Stimulated activated CD8-positive, alpha-beta memory T cell treated with anti-CD3 and anti-CD28 coated beads, Interleukin-7, amount 100 ng/mL, for 48 hours (primary cell): Measurements from ENCODE around the gene ZNF536.

Experiments used
- DNase-seq, 2 donors: peaks; one replicate each; pipeline ENCODE4 v3.0.0-alpha.2; 2020; ENCODE audit warnings: low read depth in 1 of 2; ENCODE audit errors: extremely low read depth in 1 of 2

The ZNF536 gene

GRCh38 chr19:30519607-30520205, 147.5 kb downstream of the ZNF536 start:
- DNase-seq, result no peak

- no peak for DNase-seq
These were observed 148.7 kb downstream of the ZNF536 start for GRCh38 chr19:30520735-30521479.

- DNase-seq, result no peak
These were observed 149.8 kb downstream of the ZNF536 start for GRCh38 chr19:30521937-30522336.

DNA sequence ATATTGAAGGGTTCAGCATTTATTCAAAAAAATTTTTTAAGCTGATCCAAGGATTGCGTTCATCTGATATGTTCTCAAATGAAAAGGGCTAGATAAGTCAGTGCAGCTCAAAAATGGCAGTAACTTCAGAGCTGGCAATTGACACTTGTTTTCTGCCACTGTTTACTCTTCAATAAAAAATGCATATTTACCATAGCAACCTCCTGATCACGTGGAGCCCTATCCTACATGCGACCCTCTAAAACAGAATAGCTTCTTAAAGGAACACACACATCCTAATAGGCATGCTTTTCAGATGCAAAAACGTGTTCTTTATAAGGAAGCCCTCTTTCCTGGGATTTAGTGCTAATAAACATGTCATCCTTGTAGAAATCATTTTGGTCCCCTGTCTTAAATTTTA, 150.2 kb downstream of the ZNF536 start:
- DNase-seq, result no peak

- no peak for DNase-seq
These were observed 151.6 kb downstream of the ZNF536 start for GRCh38 chr19:30523791-30524190.

DNA sequence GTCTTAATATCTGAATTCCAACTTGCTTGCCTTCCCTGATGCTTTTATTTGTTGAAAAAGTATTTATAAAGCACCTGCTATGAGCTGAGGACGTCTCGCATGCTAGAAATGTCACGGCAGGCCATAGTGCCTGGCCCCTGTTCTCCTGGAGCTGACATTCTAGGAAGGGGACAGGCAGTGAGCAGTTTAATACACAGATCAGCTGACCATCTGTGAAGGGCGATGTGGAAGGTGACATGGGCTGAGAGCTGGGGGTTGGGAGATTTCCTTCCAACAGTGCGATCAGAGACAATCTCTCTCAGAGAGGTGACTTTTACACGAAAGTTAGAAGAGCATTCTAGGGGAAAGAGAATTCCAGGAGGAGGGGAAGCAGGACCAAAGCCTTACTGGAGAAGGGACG, 153.2 kb downstream of the ZNF536 start:
- DNase-seq, result no peak

DNA sequence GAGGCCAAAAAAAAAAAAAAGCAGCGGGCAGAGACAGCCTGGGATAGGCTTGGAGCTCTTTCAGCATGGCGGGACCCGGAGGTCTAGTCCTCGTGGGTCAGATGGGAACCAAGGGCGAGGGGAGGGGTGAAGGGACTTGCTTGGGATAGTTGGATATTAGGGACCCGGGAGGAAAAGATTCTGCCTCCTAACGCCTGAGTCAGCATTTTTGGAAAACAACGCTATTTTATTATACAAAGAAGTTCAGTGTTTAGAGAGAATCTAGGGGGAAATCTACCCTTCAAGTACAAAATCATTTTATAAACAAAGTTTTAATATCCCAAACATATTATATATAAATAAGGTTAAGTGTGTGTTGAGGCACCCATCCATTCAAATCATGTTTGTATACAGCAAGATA, 156.7 kb downstream of the ZNF536 start:
- no peak for DNase-seq

- DNase-seq, result no peak
These were observed 157.7 kb downstream of the ZNF536 start for GRCh38 chr19:30529876-30530275.

GRCh38 chr19:30530751-30531150, 158.6 kb downstream of the ZNF536 start:
- DNase-seq, result no peak

- DNase-seq, result no peak
These were observed 162.8 kb downstream of the ZNF536 start for GRCh38 chr19:30535011-30535410.

GRCh38 chr19:30536975-30537374, 164.8 kb downstream of the ZNF536 start:
- DNase-seq, result no peak

- DNase-seq, result no peak
These were observed 167.1 kb downstream of the ZNF536 start for GRCh38 chr19:30539315-30539714.

DNA sequence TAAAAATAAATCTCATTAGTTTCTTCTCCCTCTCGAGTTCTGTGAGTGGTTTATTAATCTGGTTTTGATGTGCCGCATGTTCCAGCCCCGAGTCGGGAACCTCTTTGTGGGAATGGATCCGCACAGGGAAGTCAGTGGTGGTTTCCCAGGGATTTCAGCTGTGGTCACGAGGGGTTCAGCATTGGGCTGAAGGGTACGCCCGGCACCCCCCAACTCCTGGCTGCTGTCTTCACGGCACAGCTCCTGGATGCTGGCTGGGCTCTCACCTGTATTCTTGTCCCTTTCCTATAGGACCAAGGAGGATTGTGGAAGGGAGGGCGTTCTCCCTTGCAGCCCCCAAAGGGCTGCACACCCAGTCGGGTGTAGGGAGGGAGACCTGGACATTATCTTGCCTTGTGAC, 167.8 kb downstream of the ZNF536 start:
- no peak for DNase-seq

DNA sequence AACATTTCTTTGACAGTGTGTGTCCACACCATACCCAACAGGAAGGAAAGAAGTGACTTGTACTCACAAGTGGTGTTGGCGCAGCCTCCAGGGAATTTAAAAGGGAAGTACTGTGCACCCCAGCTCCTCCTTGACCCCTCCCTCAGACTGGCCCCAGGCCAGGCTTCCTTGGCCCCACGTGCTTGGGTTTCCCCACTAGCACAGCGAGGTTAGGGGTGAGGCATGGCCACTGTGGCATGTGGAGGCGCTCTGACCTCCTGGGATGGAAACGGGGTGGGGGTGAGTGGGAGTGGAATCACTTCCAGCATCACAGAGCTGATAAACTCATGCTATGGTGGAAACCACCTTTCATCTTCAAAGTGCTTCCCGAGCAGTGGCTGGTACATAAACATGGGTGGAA, 168.6 kb downstream of the ZNF536 start:
- no peak for DNase-seq

DNA sequence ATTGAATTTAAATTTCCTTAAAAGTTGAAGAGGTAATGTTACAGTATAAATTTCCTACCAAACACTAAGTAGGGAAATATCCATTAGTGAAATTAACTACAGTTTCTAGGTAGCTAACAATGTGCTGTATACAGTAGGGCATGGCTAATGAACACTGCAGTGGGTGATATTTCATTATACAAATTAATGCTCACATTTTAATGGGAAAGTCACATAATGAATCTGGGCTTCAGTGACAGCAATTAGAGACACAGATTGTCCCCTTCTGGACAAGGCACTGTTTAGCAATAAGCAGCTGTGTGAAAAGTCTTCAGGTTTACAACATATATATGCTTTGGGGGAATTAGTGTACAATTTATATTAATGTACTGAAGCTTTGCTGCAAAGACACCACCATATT, 169.4 kb downstream of the ZNF536 start:
- no peak for DNase-seq

DNA sequence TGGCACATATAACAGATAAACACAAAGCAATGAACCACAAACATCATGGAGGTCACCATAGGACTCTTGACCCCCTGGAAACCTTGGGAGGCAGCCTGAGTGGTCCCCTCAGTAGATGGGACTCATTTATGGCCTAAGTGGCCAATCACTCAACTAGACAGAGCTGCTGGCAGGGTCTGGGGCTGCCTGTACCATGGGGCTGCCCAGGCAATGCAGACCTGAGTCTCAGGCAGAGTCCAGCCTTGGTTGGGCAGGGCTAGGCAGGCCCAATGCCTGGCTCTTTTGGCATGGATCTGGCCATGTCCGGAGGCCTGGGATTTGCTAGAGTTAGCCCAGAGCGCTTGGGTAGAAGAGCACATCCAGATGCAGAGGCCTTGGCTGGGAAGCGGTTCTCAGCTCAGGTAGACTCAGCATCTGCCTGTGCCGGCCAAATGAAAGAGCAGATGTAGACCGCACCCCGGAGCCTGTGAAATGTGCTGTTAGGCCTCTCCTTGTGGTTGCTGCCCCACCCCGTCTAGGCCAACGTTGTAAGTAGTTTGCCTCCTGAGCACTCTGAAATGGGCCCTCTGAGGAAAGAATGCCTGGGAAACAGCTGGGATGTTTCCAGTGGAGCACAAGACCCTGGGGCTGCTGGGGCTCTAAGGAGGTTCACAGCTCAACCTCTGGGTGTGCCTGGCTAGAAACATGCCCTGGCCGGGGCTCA, 171.2 kb downstream of the ZNF536 start:
- DNase-seq, result no peak

DNA sequence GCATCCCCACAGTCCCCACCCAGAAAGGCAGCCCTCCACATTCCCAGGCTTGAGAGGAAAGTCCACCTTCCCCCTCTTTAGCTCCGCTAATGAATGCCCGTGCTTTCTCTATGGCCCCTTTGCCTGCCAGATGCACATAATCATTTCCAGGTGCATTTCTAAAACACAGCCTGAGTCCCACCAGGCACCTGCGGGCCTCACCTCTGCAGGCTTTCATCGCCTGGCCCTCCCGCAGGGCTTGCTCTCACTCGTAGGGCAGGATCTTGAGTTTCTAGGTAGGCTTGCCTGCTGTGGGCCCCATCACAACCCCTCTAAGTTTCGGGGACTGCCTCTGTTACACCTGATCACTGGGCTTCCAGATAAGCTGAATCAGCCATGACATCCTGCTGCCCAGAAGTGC, 173.6 kb downstream of the ZNF536 start:
- DNase-seq, result no peak

GRCh38 chr19:30546332-30546731, 174.1 kb downstream of the ZNF536 start:
- no peak for DNase-seq

DNA sequence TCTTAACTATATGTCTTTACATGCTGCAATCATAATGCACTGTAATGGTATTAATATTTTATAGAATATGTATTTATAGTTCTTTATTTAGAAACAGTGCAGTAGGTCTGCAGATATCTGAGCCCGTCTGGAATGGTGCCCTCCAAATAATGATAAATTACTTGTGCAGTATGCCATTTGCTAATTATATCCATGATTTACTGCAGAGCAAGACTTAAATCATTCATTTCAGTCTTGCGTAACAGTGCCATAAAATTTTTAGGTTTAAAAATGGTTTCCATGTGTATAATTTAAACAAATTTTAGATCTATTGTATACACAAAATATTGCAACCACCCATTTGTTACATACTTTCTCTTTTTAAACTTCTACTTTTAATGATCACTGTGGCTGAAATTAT, 175.1 kb downstream of the ZNF536 start:
- DNase-seq, result no peak

DNA sequence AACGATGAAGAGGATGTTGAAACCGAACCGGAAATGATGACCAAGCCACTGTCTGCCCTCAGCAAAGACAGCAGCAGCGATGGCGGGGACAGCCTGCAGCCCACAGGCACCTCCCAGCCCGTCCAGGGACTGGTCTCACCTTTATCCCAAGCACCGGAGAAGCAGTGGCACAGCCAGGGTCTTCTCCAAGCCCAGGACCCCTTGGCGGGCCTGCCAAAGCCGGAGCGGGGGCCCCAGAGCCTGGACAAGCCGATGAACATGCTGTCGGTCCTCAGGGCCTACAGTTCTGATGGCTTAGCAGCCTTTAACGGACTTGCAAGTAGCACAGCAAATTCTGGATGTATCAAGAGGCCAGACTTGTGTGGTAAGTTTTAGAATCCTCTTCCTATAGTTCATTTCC, 177.0 kb downstream of the ZNF536 start:
- DNase-seq, result no peak

DNA sequence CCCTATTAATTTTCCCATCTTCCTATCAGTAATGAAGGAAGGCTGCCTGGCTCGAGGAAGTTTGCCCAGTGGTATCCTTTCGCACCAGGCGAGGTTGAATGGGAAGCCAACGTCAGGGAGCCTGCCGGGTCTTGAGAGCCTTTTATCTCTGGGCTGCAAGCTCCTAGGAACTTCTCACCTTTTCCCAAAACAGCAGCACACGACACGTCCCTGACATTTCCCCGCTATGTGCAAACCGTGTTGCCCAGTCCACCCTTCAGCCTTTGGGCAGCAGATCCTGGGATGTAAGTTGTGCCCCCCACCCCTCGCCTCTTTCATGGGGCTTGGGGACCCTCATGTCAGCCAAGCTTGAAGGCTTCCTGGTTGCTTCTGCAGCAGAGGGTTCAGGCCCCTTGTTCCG, 179.1 kb downstream of the ZNF536 start:
- no peak for DNase-seq

DNA sequence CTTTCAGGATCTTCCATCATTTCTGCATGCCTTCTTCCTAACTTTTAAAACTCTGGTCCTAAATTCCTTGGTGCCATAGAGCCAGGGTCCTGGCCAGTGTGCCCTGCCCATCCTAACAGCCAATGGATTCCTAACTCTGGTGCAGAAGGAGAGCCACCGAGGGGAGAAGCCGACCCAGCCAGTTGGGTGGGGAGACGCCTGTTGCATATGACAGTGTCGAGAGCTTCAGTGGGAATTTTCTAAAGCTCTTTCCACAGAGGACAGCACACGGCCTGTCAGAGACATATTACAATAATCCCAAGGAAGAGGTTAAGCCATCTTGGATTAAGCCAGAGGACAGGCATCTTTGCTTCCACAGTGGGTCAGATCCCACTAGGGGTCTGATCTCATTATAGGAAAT, 180.4 kb downstream of the ZNF536 start:
- DNase-seq, result no peak
